ENCODE data around the gene DDRGK1. TPM values are rescaled to one million over a fixed set of nuclear protein-coding genes. Genes with fewer than 3 reads are reported as not detected.

DDRGK1 gene
- total RNA-seq, 1 donor from 2014 or later, result 18.0 TPM

- H3K27ac ChIP-seq, result no peak overlapping the region
- H3K27me3 ChIP-seq, result no peaks in the 10 kb centered on the region
- no peak for TF ChIP-seq CTCF (IDR thresholded peaks at IDR 0.05)
- H3K4me3 ChIP-seq, result no peak overlapping the region
- intact Hi-C loops (cut with DNase I), result no loop called here
- DNase-seq (ENCODE audit: low spot score in 2 of 2), result no peak
- H3K36me3 ChIP-seq, result peaks cover 22 to 32% of the 10 kb centered on the region in 2 donors
- H3K9me3 ChIP-seq, result no peaks in the 10 kb centered on the region
- H3K4me1 ChIP-seq, result no peaks in the 10 kb centered on the region
These were observed 20.4 kb upstream of the DDRGK1 start for GRCh38 chr20:3224681-3225421.

DNA sequence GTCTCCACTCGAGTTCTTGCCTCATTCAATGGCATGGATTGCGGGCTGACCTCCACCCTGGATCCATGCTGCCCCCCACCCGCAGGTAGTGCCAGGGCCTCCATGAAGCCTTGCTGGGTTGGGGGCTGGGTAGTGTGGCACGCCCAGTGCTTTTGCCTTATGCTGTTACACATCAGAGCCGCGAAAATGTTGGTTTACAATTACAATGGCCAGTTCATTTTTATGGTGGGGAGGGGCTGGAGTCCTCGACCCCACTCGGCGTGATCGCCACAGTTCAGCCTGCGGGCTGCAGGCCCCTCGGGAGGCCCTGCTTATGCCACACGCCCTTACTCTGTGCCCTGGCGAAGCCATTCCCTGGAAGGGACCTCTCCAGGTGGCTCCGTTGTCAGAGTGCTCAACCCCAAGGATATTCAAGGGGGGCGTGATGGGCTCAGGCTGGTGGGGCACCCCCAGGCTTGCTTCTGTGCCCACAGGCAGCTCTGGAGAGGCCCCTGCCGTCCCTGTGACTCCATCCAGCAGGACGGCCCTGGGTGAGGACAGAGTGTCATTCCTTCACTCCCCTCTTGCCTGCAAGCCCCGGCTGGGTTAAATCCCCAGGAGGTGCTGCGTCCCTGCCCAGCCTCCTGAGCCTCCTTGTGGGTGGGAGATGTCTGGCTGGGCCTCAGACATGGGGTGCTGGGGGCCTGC, 19.7 kb upstream of the DDRGK1 start:
- Histone ChIP-seq H3K4me3 (no peak overlapping the region), H3K9me3 (no peaks in the 10 kb centered on the region), H3K4me1 (no peaks in the 10 kb centered on the region), H3K36me3 (peaks cover 23 to 32% of the 10 kb centered on the region in 2 donors), H3K27me3 (no peaks in the 10 kb centered on the region), H3K27ac (no peak overlapping the region)
- intact Hi-C loops (cut with DNase I), result no loop called here
- TF ChIP-seq CTCF (IDR thresholded peaks at IDR 0.05), result no peak
- no peak for DNase-seq (ENCODE audit: low spot score in 2 of 2)

GRCh38 chr20:3223651-3223993, 19.1 kb upstream of the DDRGK1 start:
- no peak overlapping the region for H3K27ac ChIP-seq
- no peak overlapping the region for H3K4me3 ChIP-seq
- no peak for TF ChIP-seq CTCF (IDR thresholded peaks at IDR 0.05)
- H3K36me3 ChIP-seq, result peaks cover 23 to 32% of the 10 kb centered on the region in 2 donors
- DNase-seq (ENCODE audit: low spot score in 2 of 2), result no peak
- H3K27me3 ChIP-seq, result no peaks in the 10 kb centered on the region
- no peaks in the 10 kb centered on the region for H3K4me1 ChIP-seq
- H3K9me3 ChIP-seq, result no peaks in the 10 kb centered on the region
- intact Hi-C loops (cut with DNase I), result no loop called here

DNA sequence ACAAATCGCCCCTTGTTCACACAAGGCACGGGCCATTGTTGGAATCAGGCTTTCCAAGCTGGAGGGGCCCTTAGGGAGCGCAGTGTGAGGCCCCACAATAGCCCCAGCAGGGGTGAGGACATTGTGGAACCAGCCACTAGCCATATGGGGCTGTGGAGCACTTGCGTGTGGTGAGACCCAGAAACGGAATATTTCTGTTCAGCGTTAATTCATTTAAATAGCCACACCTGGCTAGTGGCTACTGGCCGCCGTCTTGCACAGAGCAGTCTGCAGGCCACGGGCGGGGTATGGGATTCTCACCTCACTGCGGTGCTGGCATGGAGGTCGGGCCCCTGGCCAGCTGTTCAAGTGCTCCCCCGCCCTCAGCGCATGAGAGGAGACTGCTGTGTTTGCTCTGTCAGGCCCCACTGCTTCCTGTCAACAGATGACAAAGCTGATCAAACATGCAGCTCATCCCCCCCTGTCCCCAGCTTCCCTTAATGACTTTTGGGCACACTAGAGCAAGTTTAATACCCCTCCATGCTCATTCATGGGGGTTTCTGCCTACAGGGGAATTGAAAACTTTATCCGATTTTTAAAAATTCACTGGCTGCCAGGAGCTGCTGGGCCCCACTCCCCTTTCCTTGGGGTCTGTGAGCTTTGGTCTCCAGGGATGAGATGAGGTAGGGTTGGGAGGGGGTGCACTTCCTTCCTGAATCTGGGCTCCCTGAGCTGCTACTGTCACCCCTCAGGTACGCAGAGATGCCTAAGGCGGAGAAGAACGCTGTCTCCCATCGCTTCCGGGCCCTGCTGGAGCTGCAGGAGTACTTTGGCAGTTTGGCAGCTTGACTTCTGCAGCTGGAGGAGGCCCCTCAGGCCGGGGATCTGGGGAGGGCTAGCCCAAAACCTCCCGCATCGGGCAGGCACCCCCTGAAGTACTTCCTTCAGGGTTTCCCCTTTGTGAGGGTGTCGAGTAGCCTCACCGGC, 18.4 kb upstream of the DDRGK1 start:
- H3K4me1 ChIP-seq, result peaks cover 0 to 5% of the 10 kb centered on the region in 2 donors
- no peak for TF ChIP-seq CTCF (IDR thresholded peaks at IDR 0.05)
- peaks cover 23 to 32% of the 10 kb centered on the region in 2 donors for H3K36me3 ChIP-seq
- H3K4me3 ChIP-seq, result no peak overlapping the region
- no peak overlapping the region for H3K27ac ChIP-seq
- intact Hi-C loops (cut with DNase I), result no loop called here
- no peak for DNase-seq (ENCODE audit: low spot score in 2 of 2)
- H3K27me3 ChIP-seq, result no peaks in the 10 kb centered on the region
- H3K9me3 ChIP-seq, result no peaks in the 10 kb centered on the region

GRCh38 chr20:3221398-3222226, 17.1 kb upstream of the DDRGK1 start:
- peaks cover 23 to 32% of the 10 kb centered on the region in 2 donors for H3K36me3 ChIP-seq
- H3K4me3 ChIP-seq, result no peak overlapping the region
- H3K27me3 ChIP-seq, result no peaks in the 10 kb centered on the region
- intact Hi-C loops (cut with DNase I), result no loop called here
- no peaks in the 10 kb centered on the region for H3K9me3 ChIP-seq
- no peak for DNase-seq (ENCODE audit: low spot score in 2 of 2)
- no peak for TF ChIP-seq CTCF (IDR thresholded peaks at IDR 0.05)
- no peak overlapping the region for H3K27ac ChIP-seq
- H3K4me1 ChIP-seq, result peaks cover 0 to 5% of the 10 kb centered on the region in 2 donors
